Astrocyte of the cerebellum (primary cell): Measurements from ENCODE around the gene H2AZ1.

Source experiments
- DNase-seq: peaks from one replicate; pipeline ENCODE4 v3.0.0-alpha.2; 2011; ENCODE audit warnings: low read depth
- H3K4me3 ChIP-seq: 2 replicates; pipeline ENCODE4 v1.5.1; 2011; ENCODE audit warnings: mild to moderate bottlenecking, low read depth, low read length, moderate library complexity
- CTCF ChIP-seq: IDR thresholded peaks from 2 replicates; pipeline ENCODE4 v1.5.1; 2012; ENCODE audit warnings: low read length, low read depth, moderate library complexity, mild to moderate bottlenecking; ENCODE audit errors: missing control alignments
- in situ Hi-C: cut with HindIII; loops from 2 replicates; pipeline ENCODE4 v1.10.0; 2017; ENCODE audit warnings: low sequenced_read_pairs

Gene H2AZ1

GRCh38 chr4:99979872-99980271 lies 29.8 kb upstream of the H2AZ1 start:
- H3K4me3 ChIP-seq = no peak overlapping the region
- in situ Hi-C loops = no loop called here
- DNase-seq = no peak
- no peak for TF ChIP-seq CTCF

- no peak for TF ChIP-seq CTCF
- no peak for DNase-seq
- H3K4me3 ChIP-seq = no peak overlapping the region
- in situ Hi-C loops = no loop called here
Measured at GRCh38 chr4:99971453-99972111, 21.5 kb upstream of the H2AZ1 start.

GRCh38 chr4:99968330-99968729 lies 18.3 kb upstream of the H2AZ1 start:
- TF ChIP-seq CTCF = no peak
- no peak overlapping the region for H3K4me3 ChIP-seq
- no peak for DNase-seq
- in situ Hi-C loops = no loop called here

- H3K4me3 ChIP-seq = no peak overlapping the region
- in situ Hi-C loops = no loop called here
- DNase-seq = no peak
- TF ChIP-seq CTCF = no peak
Measured at GRCh38 chr4:99966692-99967091, 16.6 kb upstream of the H2AZ1 start.

GRCh38 chr4:99965674-99966350 lies 15.7 kb upstream of the H2AZ1 start:
- no peak overlapping the region for H3K4me3 ChIP-seq
- no peak for TF ChIP-seq CTCF
- in situ Hi-C loops = no loop called here
- DNase-seq = no peak

GRCh38 chr4:99965173-99965572 lies 15.1 kb upstream of the H2AZ1 start:
- H3K4me3 ChIP-seq = no peak overlapping the region
- TF ChIP-seq CTCF = no peak
- in situ Hi-C loops = no loop called here
- no peak for DNase-seq
